T47D (cell line): ENCODE measurements around the gene HERC4.
A peak's percentile ranks its signal among the peaks of the same experiment; 100 is the strongest.

Source experiments
- DNase-seq, 2 experiments: peaks; one replicate each; pipeline versions ENCODE4 v3.0.0 to v3.0.0-alpha.2; 2011 to 2012; ENCODE audit warnings: low read depth in 1 of 2, low spot score in 1 of 2
- JUND ChIP-seq: IDR thresholded peaks from 2 replicates; pipeline ENCODE4 v1.6.1; 2012; ENCODE audit warnings: low read depth
- in situ Hi-C: cut with HindIII; loops from 2 replicates; pipeline ENCODE4 v1.10.0; 2016; ENCODE audit warnings: low sequenced_read_pairs, low pct_unique_long_range_greater_than_20kb

The HERC4 gene

GRCh38 chr10:67959839-67960476 is 115.1 kb downstream of the HERC4 start:
- in situ Hi-C loops: no loop called here
- TF ChIP-seq JUND: no peak
- no peak for DNase-seq

GRCh38 chr10:67955614-67956013 is 119.5 kb downstream of the HERC4 start:
- DNase-seq: no peak
- no peak for TF ChIP-seq JUND
- in situ Hi-C loops: no loop called here

- in situ Hi-C loops: no loop called here
- TF ChIP-seq JUND: no peak
- DNase-seq: peak in 1 of 2 experiments; percentile 6
Measured at GRCh38 chr10:67943917-67944316, 131.2 kb downstream of the HERC4 start.

GRCh38 chr10:67936416-67936815 is 138.7 kb downstream of the HERC4 start:
- in situ Hi-C loops: no loop called here
- TF ChIP-seq JUND: no peak
- DNase-seq: no peak

- in situ Hi-C loops: no loop called here
- TF ChIP-seq JUND: no peak
- no peak for DNase-seq
Measured at GRCh38 chr10:67935223-67935622, 139.9 kb downstream of the HERC4 start.

GRCh38 chr10:67934336-67934735 is 140.7 kb downstream of the HERC4 start:
- no peak for DNase-seq
- no peak for TF ChIP-seq JUND
- in situ Hi-C loops: no loop called here

GRCh38 chr10:67933199-67933598 is 141.9 kb downstream of the HERC4 start:
- no peak for DNase-seq
- TF ChIP-seq JUND: no peak
- in situ Hi-C loops: no loop called here

- DNase-seq: no peak
- in situ Hi-C loops: no loop called here
Measured at GRCh38 chr10:67926951-67927350, 148.1 kb downstream of the HERC4 start.

GRCh38 chr10:67925449-67926005 is 149.6 kb downstream of the HERC4 start:
- DNase-seq: no peak
- TF ChIP-seq JUND: no peak
- in situ Hi-C loops: no loop called here

More at GRCh38 chr10:67926951-67927350, 148.1 kb downstream of the HERC4 start:
- TF ChIP-seq JUND: no peak

- DNase-seq: no peak
- in situ Hi-C loops: no loop called here
- no peak for TF ChIP-seq JUND
Measured at GRCh38 chr10:67924136-67924535, 150.9 kb downstream of the HERC4 start.

GRCh38 chr10:67923551-67923950 is 151.5 kb downstream of the HERC4 start:
- no peak for DNase-seq
- in situ Hi-C loops: no loop called here
- no peak for TF ChIP-seq JUND

- no peak for TF ChIP-seq JUND
- in situ Hi-C loops: no loop called here
- no peak for DNase-seq
Measured at GRCh38 chr10:67921065-67921464, 154.0 kb downstream of the HERC4 start.

- no peak for TF ChIP-seq JUND
- no peak for DNase-seq
- in situ Hi-C loops: no loop called here
Measured at GRCh38 chr10:67917679-67918078, 157.4 kb downstream of the HERC4 start.

GRCh38 chr10:67917169-67917568 is 157.9 kb downstream of the HERC4 start:
- DNase-seq: no peak
- in situ Hi-C loops: no loop called here
- no peak for TF ChIP-seq JUND
